ENCODE data around the gene IKZF2.
A peak's percentile ranks its signal among the peaks of the same experiment; 100 is the strongest.

IKZF2 gene

DNA sequence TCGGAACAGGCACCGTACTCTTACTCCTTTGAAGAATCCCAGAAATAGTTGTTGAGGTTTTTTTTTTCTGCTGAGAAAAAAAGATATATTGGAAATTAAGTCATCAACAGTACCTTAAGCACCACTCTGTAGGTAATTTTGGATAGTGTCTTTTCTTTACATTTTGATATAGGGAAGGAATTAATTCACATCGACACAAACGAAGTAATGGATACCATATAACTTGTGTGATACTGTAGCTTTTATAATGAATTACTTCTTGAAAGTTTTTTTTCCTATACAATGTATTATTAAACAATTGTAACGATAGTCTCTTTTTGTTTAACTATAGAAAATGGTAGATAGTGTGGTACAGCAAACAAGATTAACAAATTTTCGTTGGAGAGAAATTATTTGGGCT lies 1.5 kb upstream of the IKZF2 start:
- DNase-seq (ENCODE audit: low read depth in 2 of 2), result no peak

DNA sequence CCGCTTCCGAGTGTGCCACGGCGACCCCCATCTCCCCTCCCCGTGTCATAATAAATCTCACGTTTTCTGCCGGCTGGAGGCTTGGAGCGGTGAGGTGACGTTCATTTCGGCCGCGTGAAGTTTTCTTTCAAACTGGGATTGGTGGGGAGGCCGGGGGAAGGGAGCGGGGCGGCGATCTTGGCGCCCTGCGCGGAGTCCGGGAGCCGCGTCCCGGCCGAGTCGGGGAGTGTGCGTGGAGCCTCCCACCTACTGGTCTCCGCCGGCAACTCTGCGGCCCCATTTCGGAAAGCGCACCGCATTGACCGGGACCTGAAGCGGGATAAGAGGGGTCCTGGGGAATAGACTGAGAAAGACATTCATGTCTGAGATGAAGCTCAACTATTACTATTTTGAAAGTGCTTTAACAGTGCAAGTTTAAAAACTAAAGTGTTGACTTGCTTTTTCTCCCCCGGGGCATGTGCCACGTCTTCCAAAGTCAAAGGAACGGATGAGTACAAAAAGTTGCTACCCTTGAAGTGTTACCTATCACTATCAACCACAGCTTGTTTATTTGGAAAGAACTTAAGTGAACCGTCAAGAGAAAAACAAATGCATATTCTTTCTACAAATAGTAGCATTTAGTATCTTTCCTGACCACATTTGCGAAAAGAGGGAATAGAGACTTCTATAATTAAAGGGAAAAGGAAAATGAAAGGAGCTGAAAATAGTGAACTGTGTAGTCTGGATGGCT lies 818 bp upstream of the IKZF2 start:
- DNase-seq (ENCODE audit: low read depth in 2 of 2), result peak in 1 of 2 experiments; percentile 6

DNA sequence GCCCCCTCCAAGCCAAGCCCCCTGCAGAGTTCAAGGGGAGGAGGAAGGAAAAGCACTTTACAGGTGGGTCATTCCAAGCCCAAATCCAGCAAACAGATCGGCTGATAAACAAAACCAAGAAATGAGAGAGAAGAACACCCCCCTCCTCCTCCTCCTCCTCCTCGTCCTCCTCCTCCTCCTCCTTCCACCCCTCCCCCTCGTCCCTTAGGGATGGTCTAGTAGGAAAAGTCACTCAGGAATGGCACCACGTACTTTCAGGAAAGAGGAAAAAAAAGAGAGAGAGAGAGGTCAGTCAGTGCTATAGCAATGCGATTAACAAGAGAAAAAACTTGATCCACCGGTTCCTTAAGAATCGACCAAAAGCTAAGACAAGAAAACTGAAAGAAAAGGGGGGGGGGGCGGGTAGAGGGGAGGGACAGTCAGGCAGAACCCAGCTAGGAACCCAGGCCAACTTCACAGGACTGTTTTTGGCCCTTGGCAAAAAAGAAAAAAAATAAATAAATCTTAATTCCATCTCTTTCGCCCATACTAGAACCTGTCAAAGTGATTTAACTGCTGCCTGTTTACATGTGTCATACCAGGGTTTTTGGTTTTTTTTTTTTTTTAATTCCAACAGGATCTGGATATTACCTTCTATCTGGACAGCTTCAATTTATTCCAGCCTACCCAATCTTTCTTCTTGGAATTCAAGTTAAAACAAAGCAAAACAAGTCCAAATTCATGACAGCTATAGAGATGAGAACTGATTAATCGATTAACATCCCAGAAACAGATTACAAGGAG lies 906 bp downstream of the IKZF2 start:
- no peak for DNase-seq (ENCODE audit: low read depth in 2 of 2)

- no peak for DNase-seq (ENCODE audit: low read depth in 2 of 2)
Observed at GRCh38 chr2:213149949-213150314, 1.5 kb downstream of the IKZF2 start.

GRCh38 chr2:213149294-213149875 lies 2.0 kb downstream of the IKZF2 start:
- no peak for DNase-seq (ENCODE audit: low read depth in 2 of 2)

DNA sequence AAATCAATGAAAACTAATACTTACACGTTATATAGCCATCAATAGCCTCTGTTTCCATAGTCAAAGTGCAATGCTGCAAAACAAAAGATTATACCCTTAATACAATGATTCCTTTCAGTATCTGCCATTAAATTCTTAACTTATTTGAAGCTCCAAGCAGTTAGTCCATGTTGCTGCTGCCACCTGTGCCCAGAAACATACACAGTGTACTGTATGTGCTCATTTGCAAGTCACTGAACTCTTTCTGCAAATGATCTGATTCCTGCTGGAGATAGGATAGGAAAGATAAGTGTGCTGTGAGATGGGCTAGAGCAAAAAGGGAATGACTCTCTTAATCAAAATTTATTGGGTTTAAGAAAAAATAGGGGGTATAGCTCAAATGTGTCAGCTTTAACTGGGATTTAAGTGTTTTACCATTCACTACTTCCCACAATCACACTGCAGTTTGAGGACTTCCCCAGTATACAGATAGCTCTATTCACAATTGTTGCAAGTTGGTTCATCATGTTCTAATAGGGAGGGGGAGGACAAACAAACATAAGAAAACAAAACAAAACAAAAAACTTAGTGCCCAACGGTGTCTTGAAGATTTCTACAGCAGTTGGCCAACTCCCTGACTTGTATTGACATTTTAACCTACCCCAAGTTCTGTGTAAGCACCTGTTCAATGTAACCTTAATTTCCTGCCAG lies 2.7 kb downstream of the IKZF2 start:
- DNase-seq (ENCODE audit: low read depth in 2 of 2), result no peak

DNA sequence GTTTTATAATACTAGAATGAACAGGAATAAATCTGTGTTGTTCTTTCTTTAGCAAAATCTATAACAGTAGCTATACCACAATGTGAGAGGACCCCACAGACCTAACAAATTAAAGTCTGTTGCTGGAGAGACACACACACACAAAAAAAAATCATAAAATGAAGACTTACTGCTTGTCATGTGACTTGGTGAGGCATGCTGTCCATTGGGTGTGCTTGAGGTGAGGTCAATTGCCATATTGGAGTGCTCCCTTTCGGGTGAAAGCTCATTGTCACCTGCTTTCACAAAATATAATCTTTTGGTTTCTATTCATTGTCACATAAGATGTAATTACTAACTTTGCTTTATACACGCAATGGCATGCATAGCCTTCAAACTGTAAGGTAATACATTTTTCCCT lies 3.9 kb downstream of the IKZF2 start:
- DNase-seq (ENCODE audit: low read depth in 2 of 2), result no peak

GRCh38 chr2:213145715-213146242 lies 5.6 kb downstream of the IKZF2 start:
- DNase-seq (ENCODE audit: low read depth in 2 of 2), result no peak

DNA sequence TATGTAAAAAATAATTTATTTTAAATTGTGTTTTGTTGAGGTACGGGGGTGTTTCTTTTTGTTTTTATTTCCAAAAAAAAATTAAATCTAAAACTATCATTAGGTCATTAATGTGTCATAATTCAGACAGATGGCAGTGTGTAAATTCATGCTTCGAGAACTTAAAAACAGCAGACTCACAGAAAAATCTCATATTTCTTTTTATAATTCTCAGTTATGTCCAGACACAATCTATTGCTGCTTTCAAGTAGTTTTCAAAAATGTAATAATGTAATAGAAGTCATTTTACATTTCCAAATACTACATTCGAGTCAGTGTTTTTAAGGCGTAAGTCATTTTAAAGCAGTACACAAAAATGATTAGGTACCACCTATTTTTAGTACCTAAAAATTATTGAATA lies 14.3 kb downstream of the IKZF2 start:
- DNase-seq (ENCODE audit: low read depth in 2 of 2), result no peak

- no peak for DNase-seq (ENCODE audit: low read depth in 2 of 2)
Observed at GRCh38 chr2:213129311-213129710, 22.1 kb downstream of the IKZF2 start.

DNA sequence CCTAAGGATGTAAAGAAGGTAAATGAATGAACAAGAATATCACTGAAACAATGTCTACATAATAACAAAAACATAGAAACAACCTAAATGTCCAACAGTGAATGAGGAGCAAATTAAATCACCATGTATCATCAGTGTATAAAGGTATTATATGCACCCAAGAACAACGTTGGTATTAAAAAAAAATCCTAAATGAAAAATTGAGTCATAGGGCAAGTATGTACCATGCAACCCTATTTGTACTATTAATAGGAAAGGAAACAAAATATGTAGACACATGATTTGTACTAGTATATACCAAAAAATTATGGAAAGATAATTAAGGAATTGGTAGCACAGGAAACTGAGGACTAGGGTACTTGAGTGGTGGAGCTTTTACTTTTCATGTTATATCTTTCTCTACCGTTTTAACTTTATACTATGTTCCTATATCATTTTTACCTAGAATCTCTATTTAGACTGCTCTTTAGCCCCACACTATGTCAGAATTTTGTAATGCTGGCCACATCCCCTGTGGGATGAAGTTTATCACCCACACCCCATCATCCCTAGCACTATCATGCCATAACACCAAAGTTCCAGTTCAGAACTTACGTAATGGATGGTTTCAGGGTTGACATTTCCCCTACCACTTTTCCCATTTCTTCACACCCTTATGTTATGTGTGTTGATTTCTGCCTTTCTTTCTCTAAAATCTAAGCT lies 25.6 kb downstream of the IKZF2 start:
- DNase-seq (ENCODE audit: low read depth in 2 of 2), result no peak

GRCh38 chr2:213122725-213123124 lies 28.7 kb downstream of the IKZF2 start:
- no peak for DNase-seq (ENCODE audit: low read depth in 2 of 2)

DNA sequence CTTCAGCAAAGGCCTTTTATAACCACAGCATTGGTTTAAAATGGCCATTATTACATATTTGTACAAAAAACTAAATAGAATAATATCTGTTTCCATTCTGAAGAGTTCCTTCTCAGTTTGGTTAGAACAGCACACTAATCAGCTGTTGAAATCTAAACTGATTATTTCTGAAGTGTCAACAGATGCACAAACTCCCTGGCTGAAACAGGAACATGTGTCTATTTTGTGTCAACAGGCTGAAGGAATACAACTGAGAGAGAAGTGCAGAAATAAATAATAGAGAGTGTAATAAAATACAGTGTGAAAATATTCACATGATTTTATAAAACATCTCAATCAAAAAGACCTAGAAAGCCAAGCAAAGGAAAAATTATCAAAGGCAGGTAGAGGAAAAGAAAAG lies 29.7 kb downstream of the IKZF2 start:
- no peak for DNase-seq (ENCODE audit: low read depth in 2 of 2)

GRCh38 chr2:213119061-213119809 lies 32.2 kb downstream of the IKZF2 start:
- no peak for DNase-seq (ENCODE audit: low read depth in 2 of 2)

- DNase-seq (ENCODE audit: low read depth in 2 of 2), result no peak
Observed at GRCh38 chr2:213108308-213108707, 43.1 kb downstream of the IKZF2 start.

GRCh38 chr2:213107728-213108127 lies 43.7 kb downstream of the IKZF2 start:
- no peak for DNase-seq (ENCODE audit: low read depth in 2 of 2)

DNA sequence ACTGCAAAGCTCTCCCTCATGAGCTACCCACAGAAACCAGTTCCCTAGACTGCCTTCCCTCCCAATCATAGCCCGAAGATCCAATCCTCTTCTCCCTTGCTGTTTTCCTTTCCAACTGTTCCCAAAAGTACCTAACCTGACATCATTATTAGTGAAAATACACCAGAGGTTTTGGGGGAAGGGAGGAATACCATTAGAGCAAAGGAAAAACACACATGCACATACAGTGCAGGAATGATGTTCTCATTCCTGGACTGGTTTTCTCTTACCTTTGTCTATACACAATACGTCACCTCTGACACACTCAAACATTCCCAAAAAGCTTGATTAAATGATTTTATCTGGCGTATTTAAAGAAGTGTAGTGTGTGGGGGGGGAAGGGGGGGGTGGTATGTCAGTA lies 46.2 kb downstream of the IKZF2 start:
- no peak for DNase-seq (ENCODE audit: low read depth in 2 of 2)

DNA sequence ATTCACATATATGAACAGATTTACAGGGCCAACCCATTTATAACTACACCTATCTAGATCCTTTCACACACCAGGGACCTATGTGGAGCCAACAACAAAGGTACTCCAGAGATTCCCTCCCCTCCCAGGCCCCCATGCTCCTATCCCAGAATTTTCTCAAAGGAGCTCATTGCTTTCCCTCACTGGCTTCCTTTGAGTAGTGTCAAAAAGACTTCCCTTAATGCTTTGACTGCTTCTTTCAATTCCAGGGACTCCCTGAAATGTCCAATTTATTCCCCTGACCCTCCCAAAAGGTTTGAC lies 46.6 kb downstream of the IKZF2 start:
- no peak for DNase-seq (ENCODE audit: low read depth in 2 of 2)

GRCh38 chr2:213104092-213104902 lies 47.1 kb downstream of the IKZF2 start:
- no peak for DNase-seq (ENCODE audit: low read depth in 2 of 2)

All from stimulated activated CD4-positive, alpha-beta T cell treated with anti-CD3 and anti-CD28 coated beads, Interleukin-12 subunit alpha, Interleukin-12 subunit beta, amount 100 ng/mL, for 24 hours (primary cell).